ENCODE results near the gene STAC2. TPM values are rescaled to one million over a fixed set of nuclear protein-coding genes. Genes with fewer than 3 reads are reported as not detected.

The STAC2 gene
- total and polyA plus RNA-seq, 7 donors, result under 0.01 to 1.1 (median 0.31) TPM; not detected in 1

- peaks cover 0 to 4% (median 0%) of the 10 kb centered on the region in 3 donors for H3K27me3 ChIP-seq
- intact Hi-C loops (cut with DNase I), result loop anchor here (10.0 kb wide), 1 partner anchor 547 kb away; no protein-coding TSS in a partner anchor
- no peak overlapping the region for H3K4me3 ChIP-seq
- no peaks in the 10 kb centered on the region for H3K9me3 ChIP-seq
- peak overlapping the region in 1 of 4 donors; percentile 47 for H3K27ac ChIP-seq
- H3K4me1 ChIP-seq, result peaks cover 0 to 25% (median 23%) of the 10 kb centered on the region in 4 donors
- TF ChIP-seq CTCF (IDR thresholded peaks at IDR 0.05), result no peak
- TF ChIP-seq EP300 (IDR thresholded peaks at IDR 0.05), result no peak
- TF ChIP-seq POLR2A (IDR thresholded peaks at IDR 0.05), result no peak
- no peak for TF ChIP-seq POLR2AphosphoS5 (IDR thresholded peaks at IDR 0.05)
- peaks cover 12 to 22% (median 21%) of the 10 kb centered on the region in 4 donors for H3K36me3 ChIP-seq
- no peak for DNase-seq
- WGBS, 2 donors, result 46 to 53% methylated on average over 7 of the region's 7 CpGs
These were observed 17.6 kb downstream of the STAC2 start for GRCh38 chr17:39208136-39208535.

GRCh38 chr17:39205112-39205526, 20.6 kb downstream of the STAC2 start:
- Histone ChIP-seq H3K4me1 (peaks cover 0 to 42% (median 36%) of the 10 kb centered on the region in 4 donors), H3K36me3 (peaks cover 26 to 43% (median 41%) of the 10 kb centered on the region in 4 donors), H3K4me3 (no peak overlapping the region), H3K27ac (no peak overlapping the region), H3K27me3 (peaks cover 0 to 1% (median 0%) of the 10 kb centered on the region in 3 donors), H3K9me3 (no peaks in the 10 kb centered on the region)
- DNase-seq, result no peak
- TF ChIP-seq CTCF (IDR thresholded peaks at IDR 0.05), result no peak
- TF ChIP-seq POLR2AphosphoS5 (IDR thresholded peaks at IDR 0.05), result no peak
- no peak for TF ChIP-seq POLR2A (IDR thresholded peaks at IDR 0.05)
- TF ChIP-seq EP300 (IDR thresholded peaks at IDR 0.05), result no peak
- WGBS, 2 donors, result 74 to 90% methylated on average over 3 of the region's 3 CpGs
- intact Hi-C loops (cut with DNase I), result loop anchor here (10.0 kb wide), 1 partner anchor 550 kb away; no protein-coding TSS in a partner anchor

GRCh38 chr17:39204245-39204644, 21.5 kb downstream of the STAC2 start:
- Histone ChIP-seq H3K9me3 (no peaks in the 10 kb centered on the region), H3K27ac (no peak overlapping the region), H3K4me1 (peaks cover 0 to 37% (median 31%) of the 10 kb centered on the region in 4 donors), H3K36me3 (peaks cover 26 to 43% (median 41%) of the 10 kb centered on the region in 4 donors), H3K27me3 (no peaks in the 10 kb centered on the region), H3K4me3 (no peak overlapping the region)
- no peak for DNase-seq
- WGBS, 2 donors, result 84 to 88% methylated on average over 8 of the region's 8 CpGs
- intact Hi-C loops (cut with DNase I), result loop anchor here (10.0 kb wide), 1 partner anchor 551 kb away; no protein-coding TSS in a partner anchor
- TF ChIP-seq POLR2AphosphoS5 (IDR thresholded peaks at IDR 0.05) (no peak), EP300 (IDR thresholded peaks at IDR 0.05) (no peak), CTCF (IDR thresholded peaks at IDR 0.05) (no peak), POLR2A (IDR thresholded peaks at IDR 0.05) (no peak)

GRCh38 chr17:39200957-39201510, 24.7 kb downstream of the STAC2 start:
- WGBS, 2 donors, result 12 to 29% methylated on average over 11 of the region's 11 CpGs
- Histone ChIP-seq H3K27me3 (no peaks in the 10 kb centered on the region), H3K4me3 (peak overlapping the region; percentile 82 to 96 (median 88)), H3K9me3 (no peaks in the 10 kb centered on the region), H3K36me3 (peaks cover 26 to 43% (median 41%) of the 10 kb centered on the region in 4 donors), H3K27ac (peak overlapping the region; percentile 91 to 99 (median 94)), H3K4me1 (peaks cover 0 to 52% (median 42%) of the 10 kb centered on the region in 4 donors)
- intact Hi-C loops (cut with DNase I), result loop anchor here (10.0 kb wide), 1 partner anchor 554 kb away; no protein-coding TSS in a partner anchor
- no peak for DNase-seq
- TF ChIP-seq CTCF (IDR thresholded peaks at IDR 0.05), result no peak
- no peak for TF ChIP-seq EP300 (IDR thresholded peaks at IDR 0.05)
- no peak for TF ChIP-seq POLR2AphosphoS5 (IDR thresholded peaks at IDR 0.05)
- TF ChIP-seq POLR2A (IDR thresholded peaks at IDR 0.05), result no peak

Data from sigmoid colon (tissue), 7 donors.